ENCODE data around the gene MCU.

DNA sequence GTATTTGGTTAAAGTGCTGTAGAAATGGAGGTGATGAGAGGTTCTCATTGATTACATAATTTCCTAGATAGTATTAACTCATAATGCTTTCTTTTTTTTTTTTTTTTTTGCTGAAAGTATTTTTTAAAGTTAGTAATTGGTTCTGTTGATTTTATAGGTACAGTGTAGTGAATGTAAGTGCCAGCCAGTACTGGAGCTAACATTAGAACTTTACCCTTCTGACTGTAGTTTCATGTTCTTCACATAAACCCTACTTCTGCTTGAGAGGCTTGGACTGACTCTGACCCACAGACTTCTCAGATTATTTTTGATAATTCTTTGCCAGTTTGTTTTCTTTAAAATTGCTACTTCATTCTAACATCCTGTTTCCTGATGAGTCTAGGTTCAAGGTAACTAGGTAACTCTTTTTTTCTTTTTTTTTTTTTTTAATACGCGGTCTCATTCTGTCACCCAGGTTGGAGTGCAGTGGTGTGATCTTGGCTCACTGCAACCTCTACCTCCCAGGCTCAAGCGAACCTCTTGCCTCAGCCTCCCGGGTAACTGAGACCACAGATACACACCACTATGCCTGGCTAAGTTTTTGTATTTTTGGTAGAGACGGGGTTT, 109.4 kb downstream of the MCU start:
- TF ChIP-seq, protein P1, sequence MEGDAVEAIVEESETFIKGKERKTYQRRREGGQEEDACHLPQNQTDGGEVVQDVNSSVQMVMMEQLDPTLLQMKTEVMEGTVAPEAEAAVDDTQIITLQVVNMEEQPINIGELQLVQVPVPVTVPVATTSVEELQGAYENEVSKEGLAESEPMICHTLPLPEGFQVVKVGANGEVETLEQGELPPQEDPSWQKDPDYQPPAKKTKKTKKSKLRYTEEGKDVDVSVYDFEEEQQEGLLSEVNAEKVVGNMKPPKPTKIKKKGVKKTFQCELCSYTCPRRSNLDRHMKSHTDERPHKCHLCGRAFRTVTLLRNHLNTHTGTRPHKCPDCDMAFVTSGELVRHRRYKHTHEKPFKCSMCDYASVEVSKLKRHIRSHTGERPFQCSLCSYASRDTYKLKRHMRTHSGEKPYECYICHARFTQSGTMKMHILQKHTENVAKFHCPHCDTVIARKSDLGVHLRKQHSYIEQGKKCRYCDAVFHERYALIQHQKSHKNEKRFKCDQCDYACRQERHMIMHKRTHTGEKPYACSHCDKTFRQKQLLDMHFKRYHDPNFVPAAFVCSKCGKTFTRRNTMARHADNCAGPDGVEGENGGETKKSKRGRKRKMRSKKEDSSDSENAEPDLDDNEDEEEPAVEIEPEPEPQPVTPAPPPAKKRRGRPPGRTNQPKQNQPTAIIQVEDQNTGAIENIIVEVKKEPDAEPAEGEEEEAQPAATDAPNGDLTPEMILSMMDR (IDR thresholded peaks at IDR 0.05): no peak
- TF ChIP-seq POLR2AphosphoS5 (IDR thresholded peaks at IDR 0.05): no peak
